ENCODE results near the gene HCRT.

Gene HCRT

GRCh38 chr17:42203354-42203753, 18.1 kb upstream of the HCRT start:
- Mint-ChIP-seq H3K4me1 (ENCODE audit: low read depth) (peaks cover 2% of the 10 kb centered on the region), H3K27me3 (no peaks in the 10 kb centered on the region), H3K4me3 (no peak overlapping the region), H3K36me3 (peaks cover 4% of the 10 kb centered on the region), H3K9me3 (ENCODE audit: low read depth) (no peaks in the 10 kb centered on the region), H3K27ac (peak overlapping the region; percentile 69)

GRCh38 chr17:42202696-42203095, 17.4 kb upstream of the HCRT start:
- no peak overlapping the region for H3K27ac Mint-ChIP-seq

GRCh38 chr17:42202159-42202558, 16.9 kb upstream of the HCRT start:
- Mint-ChIP-seq H3K4me1 (ENCODE audit: low read depth) (peaks cover 2% of the 10 kb centered on the region), H3K27me3 (no peaks in the 10 kb centered on the region), H3K9me3 (ENCODE audit: low read depth) (no peaks in the 10 kb centered on the region), H3K27ac (no peak overlapping the region), H3K36me3 (peaks cover 4% of the 10 kb centered on the region), H3K4me3 (no peak overlapping the region)

More at GRCh38 chr17:42202696-42203095, 17.4 kb upstream of the HCRT start:
- no peaks in the 10 kb centered on the region for H3K9me3 Mint-ChIP-seq (ENCODE audit: low read depth)
- peaks cover 4% of the 10 kb centered on the region for H3K36me3 Mint-ChIP-seq
- no peak overlapping the region for H3K4me3 Mint-ChIP-seq
- H3K27me3 Mint-ChIP-seq = no peaks in the 10 kb centered on the region
- H3K4me1 Mint-ChIP-seq (ENCODE audit: low read depth) = peaks cover 2% of the 10 kb centered on the region

GRCh38 chr17:42201458-42201772, 16.2 kb upstream of the HCRT start:
- Mint-ChIP-seq H3K9me3 (ENCODE audit: low read depth) (no peaks in the 10 kb centered on the region), H3K27ac (peak overlapping the region; percentile 54), H3K4me3 (no peak overlapping the region), H3K4me1 (ENCODE audit: low read depth) (peaks cover 2% of the 10 kb centered on the region), H3K27me3 (no peaks in the 10 kb centered on the region), H3K36me3 (peaks cover 4% of the 10 kb centered on the region)

GRCh38 chr17:42200706-42201457, 15.6 kb upstream of the HCRT start:
- peak overlapping the region; percentile 77 for H3K27ac Mint-ChIP-seq
- peaks cover 4% of the 10 kb centered on the region for H3K36me3 Mint-ChIP-seq

GRCh38 chr17:42199416-42200011, 14.3 kb upstream of the HCRT start:
- Mint-ChIP-seq H3K27ac (peak overlapping the region; percentile 46), H3K36me3 (peaks cover 4% of the 10 kb centered on the region), H3K9me3 (ENCODE audit: low read depth) (no peaks in the 10 kb centered on the region), H3K4me3 (no peak overlapping the region), H3K27me3 (no peaks in the 10 kb centered on the region), H3K4me1 (ENCODE audit: low read depth) (peaks cover 8% of the 10 kb centered on the region)

More at GRCh38 chr17:42200706-42201457, 15.6 kb upstream of the HCRT start:
- no peaks in the 10 kb centered on the region for H3K9me3 Mint-ChIP-seq (ENCODE audit: low read depth)
- no peaks in the 10 kb centered on the region for H3K27me3 Mint-ChIP-seq
- peaks cover 4% of the 10 kb centered on the region for H3K4me1 Mint-ChIP-seq (ENCODE audit: low read depth)
- no peak overlapping the region for H3K4me3 Mint-ChIP-seq

GRCh38 chr17:42198897-42199296, 13.6 kb upstream of the HCRT start:
- H3K27me3 Mint-ChIP-seq = no peaks in the 10 kb centered on the region
- no peak overlapping the region for H3K4me3 Mint-ChIP-seq
- no peaks in the 10 kb centered on the region for H3K9me3 Mint-ChIP-seq (ENCODE audit: low read depth)
- H3K4me1 Mint-ChIP-seq (ENCODE audit: low read depth) = peaks cover 13% of the 10 kb centered on the region
- H3K36me3 Mint-ChIP-seq = peaks cover 4% of the 10 kb centered on the region
- H3K27ac Mint-ChIP-seq = peak overlapping the region; percentile 22

- H3K36me3 Mint-ChIP-seq = peaks cover 4% of the 10 kb centered on the region
Observed at GRCh38 chr17:42197564-42198156, 12.4 kb upstream of the HCRT start.

GRCh38 chr17:42193969-42194899, 9.0 kb upstream of the HCRT start, which contains the start of gene GHDC:
TSS of gene GHDC (minus strand) at chr17:42194494. CDS start at chr17:42193581, 913 bp downstream.
- Mint-ChIP-seq H3K27ac (peak within 1 kb of the TSS; percentile 90), H3K27me3 (no peaks in the 10 kb centered on the region), H3K4me1 (ENCODE audit: low read depth) (peaks cover 23% of the 10 kb centered on the region), H3K9me3 (ENCODE audit: low read depth) (no peaks in the 10 kb centered on the region), H3K4me3 (peak within 1 kb of the TSS; percentile 98), H3K36me3 (no peaks in the 10 kb centered on the region)

More at GRCh38 chr17:42197564-42198156, 12.4 kb upstream of the HCRT start:
- Mint-ChIP-seq H3K27me3 (no peaks in the 10 kb centered on the region), H3K4me1 (ENCODE audit: low read depth) (peaks cover 21% of the 10 kb centered on the region), H3K9me3 (ENCODE audit: low read depth) (no peaks in the 10 kb centered on the region), H3K4me3 (no peak overlapping the region), H3K27ac (peak overlapping the region; percentile 22)

GRCh38 chr17:42193216-42193968, 8.1 kb upstream of the HCRT start:
- Mint-ChIP-seq H3K9me3 (ENCODE audit: low read depth) (no peaks in the 10 kb centered on the region), H3K27me3 (no peaks in the 10 kb centered on the region), H3K36me3 (no peaks in the 10 kb centered on the region), H3K27ac (peak overlapping the region; percentile 90), H3K4me3 (peak overlapping the region; percentile 98), H3K4me1 (ENCODE audit: low read depth) (peaks cover 23% of the 10 kb centered on the region)

GRCh38 chr17:42192189-42193126, 7.2 kb upstream of the HCRT start:
- Mint-ChIP-seq H3K4me1 (ENCODE audit: low read depth) (peaks cover 23% of the 10 kb centered on the region), H3K27me3 (no peaks in the 10 kb centered on the region), H3K36me3 (no peaks in the 10 kb centered on the region), H3K4me3 (peak overlapping the region; percentile 56), H3K9me3 (ENCODE audit: low read depth) (no peaks in the 10 kb centered on the region), H3K27ac (peak overlapping the region; percentile 50)

GRCh38 chr17:42191275-42191608, 6.0 kb upstream of the HCRT start:
- H3K27ac Mint-ChIP-seq = no peak overlapping the region
- no peaks in the 10 kb centered on the region for H3K36me3 Mint-ChIP-seq
- H3K27me3 Mint-ChIP-seq = no peaks in the 10 kb centered on the region
- no peaks in the 10 kb centered on the region for H3K9me3 Mint-ChIP-seq (ENCODE audit: low read depth)
- peaks cover 22% of the 10 kb centered on the region for H3K4me1 Mint-ChIP-seq (ENCODE audit: low read depth)
- no peak overlapping the region for H3K4me3 Mint-ChIP-seq

- peaks cover 21% of the 10 kb centered on the region for H3K4me1 Mint-ChIP-seq (ENCODE audit: low read depth)
- H3K9me3 Mint-ChIP-seq (ENCODE audit: low read depth) = no peaks in the 10 kb centered on the region
- H3K27me3 Mint-ChIP-seq = no peaks in the 10 kb centered on the region
- H3K4me3 Mint-ChIP-seq = no peak overlapping the region
- no peaks in the 10 kb centered on the region for H3K36me3 Mint-ChIP-seq
- H3K27ac Mint-ChIP-seq = no peak overlapping the region
Observed at GRCh38 chr17:42190491-42191274, 5.4 kb upstream of the HCRT start.

Measured in activated naive CD8-positive, alpha-beta T cell (primary cell).